Keratinocyte (primary cell): ENCODE results near the gene SCRN2. TPM values are rescaled to one million over a fixed set of nuclear protein-coding genes. Genes with fewer than 3 reads are reported as not detected.

Experiments
- DNase-seq: peaks from one replicate; pipeline ENCODE4 v3.0.0-alpha.2; 2011; ENCODE audit warnings: low read depth, missing footprints, low spot score
- FAIRE-seq: peaks from 2 replicates; lab custom pipeline; 2011; peaks lifted over from hg19 to GRCh38; lab: Jason Lieb, UNC
- H2AFZ ChIP-seq: 2 replicates; pipeline ENCODE4 v1.6.0; 2012; ENCODE audit warnings: low read length, control low read depth, inconsistent platforms; ENCODE audit not compliant: control insufficient read depth
- H3K27ac ChIP-seq: 2 replicates; pipeline ENCODE4 v1.5.1; 2011; ENCODE audit warnings: low read length; ENCODE audit not compliant: control insufficient read depth, insufficient read depth
- H3K27me3 ChIP-seq: 3 replicates; pipeline ENCODE4 v1.6.0; 2011; ENCODE audit warnings: low read length; ENCODE audit not compliant: control insufficient read depth, insufficient read depth; ENCODE audit errors: extremely low read depth
- H3K36me3 ChIP-seq, 2 experiments: 2 replicates in 1 of 2; 3 replicates in 1 of 2; pipeline ENCODE4 v1.5.1; 2011; ENCODE audit warnings: low read length in 2 of 2, mild to moderate bottlenecking in 1 of 2; ENCODE audit not compliant: control insufficient read depth in 2 of 2, insufficient read depth in 2 of 2; ENCODE audit errors: extremely low read depth in 1 of 2
- H3K4me1 ChIP-seq: 3 replicates; pipeline ENCODE4 v1.5.1; 2011; ENCODE audit warnings: low read length; ENCODE audit not compliant: control insufficient read depth, insufficient read depth; ENCODE audit errors: extremely low read depth
- H3K4me2 ChIP-seq: 3 replicates; pipeline ENCODE4 v1.6.0; 2011; ENCODE audit warnings: low read depth, low read length; ENCODE audit not compliant: control insufficient read depth, insufficient read depth; ENCODE audit errors: extremely low read depth
- H3K4me3 ChIP-seq, 3 experiments: fragments of 200-600 bp in 1 of 3; sonication (generic) in 1 of 3; 2 replicates in 2 of 3; 3 replicates in 1 of 3; pipeline ENCODE4 v1.5.1; 2011 to 2016; ENCODE audit warnings: low read length in 3 of 3, mild to moderate bottlenecking in 3 of 3, control low read depth in 2 of 3, inconsistent platforms in 1 of 3, low read depth in 1 of 3, mixed read lengths in 1 of 3, mixed run types in 1 of 3, moderate library complexity in 1 of 3; ENCODE audit not compliant: control insufficient read depth in 2 of 3, insufficient read depth in 2 of 3; ENCODE audit errors: extremely low read depth in 1 of 3
- H3K79me2 ChIP-seq: 2 replicates; pipeline ENCODE4 v1.6.0; 2012; ENCODE audit warnings: low read length; ENCODE audit not compliant: control insufficient read depth, insufficient read depth
- H3K9ac ChIP-seq: 3 replicates; pipeline ENCODE4 v1.6.0; 2011; ENCODE audit warnings: low read length; ENCODE audit not compliant: control insufficient read depth, insufficient read depth; ENCODE audit errors: extremely low read depth
- H3K9me1 ChIP-seq: 3 replicates; pipeline ENCODE4 v1.6.0; 2011; ENCODE audit warnings: low read length; ENCODE audit not compliant: control insufficient read depth, insufficient read depth; ENCODE audit errors: extremely low read depth
- H3K9me3 ChIP-seq: 2 replicates; pipeline ENCODE4 v1.5.1; 2012; ENCODE audit warnings: low read depth, low read length; ENCODE audit not compliant: control insufficient read depth
- H4K20me1 ChIP-seq: 3 replicates; pipeline ENCODE4 v1.6.0; 2011; ENCODE audit warnings: low read length; ENCODE audit not compliant: control insufficient read depth, insufficient read depth; ENCODE audit errors: extremely low read depth
- CTCF ChIP-seq, 3 experiments: IDR thresholded peaks in 1 of 3; conservative IDR thresholded peaks in 1 of 3; optimal IDR thresholded peaks in 1 of 3; 2 replicates in 2 of 3; 3 replicates in 1 of 3; pipeline versions ENCODE3 to v1.5.1; 2011; ENCODE audit warnings: low read length in 3 of 3, mild to moderate bottlenecking in 3 of 3, moderate library complexity in 2 of 3, control low read depth in 1 of 3, inconsistent platforms in 1 of 3; ENCODE audit not compliant: insufficient read depth in 2 of 3; ENCODE audit errors: extremely low read depth in 1 of 3
- EZH2 ChIP-seq: IDR thresholded peaks from one replicate; pipeline ENCODE4 v1.6.1; 2012; ENCODE audit warnings: inconsistent platforms, mild to moderate bottlenecking, low read length, moderate library complexity
- dilution Hi-C: fragments of 300-500 bp; cut with MboI; formaldehyde crosslinking; loops from one replicate; pipeline ENCODE4 v1.7.0; 2020; ENCODE audit warnings: low sequenced_read_pairs; ENCODE audit not compliant: extremely low pct_ligation_motif_present
- polyA plus RNA-seq, 5 experiments: library from polyadenylated mRNA; depleted of rRNA in 3 of 5; stranded (reverse) in 3 of 5; stranded (forward) in 1 of 5; unstranded in 1 of 5; fragments of >200 nt; gene quantifications; 1 replicate in 1 of 5; 2 replicates in 3 of 5; 3 replicates in 1 of 5; pipeline versions ENCODE4 v1.2.1 to v1.2.3, GENCODE V29; 2011 to 2012; ENCODE audit warnings: missing spikeins in 2 of 5, low read depth in 1 of 5, low replicate concordance in 1 of 5

Gene SCRN2
- polyA plus RNA-seq, 1 donor (not counting 4 experiments of a cell fraction or from before 2014, with no cell fraction given), result 17.1 TPM

GRCh38 chr17:47836601-47837000, 4.5 kb downstream of the SCRN2 start:
- TF ChIP-seq EZH2, result no peak
- TF ChIP-seq CTCF (optimal IDR thresholded peaks at IDR 0.05 in 1 of 3, IDR thresholded peaks at IDR 0.05 in 1 of 3, conservative IDR thresholded peaks at IDR 0.05 in 1 of 3; ENCODE audit: extremely low read depth in 1 of 3, insufficient read depth in 2 of 3, low read length in 3 of 3), result no peak

GRCh38 chr17:47834756-47835155, 6.3 kb downstream of the SCRN2 start:
- TF ChIP-seq CTCF (optimal IDR thresholded peaks at IDR 0.05 in 1 of 3, IDR thresholded peaks at IDR 0.05 in 1 of 3, conservative IDR thresholded peaks at IDR 0.05 in 1 of 3; ENCODE audit: extremely low read depth in 1 of 3, insufficient read depth in 2 of 3, low read length in 3 of 3) (no peak), EZH2 (no peak)
- peaks cover 18% of the 10 kb centered on the region for H3K4me1 ChIP-seq
- H3K36me3 ChIP-seq, result peaks cover 0 to 19% of the 10 kb centered on the region in 2 experiments
- H3K4me3 ChIP-seq, result no peak overlapping the region
- H3K9me3 ChIP-seq, result no peaks in the 10 kb centered on the region
- H3K27me3 ChIP-seq, result no peaks in the 10 kb centered on the region
- H2AFZ ChIP-seq, result no peak overlapping the region
- H4K20me1 ChIP-seq, result no peaks in the 10 kb centered on the region
- no peak overlapping the region for H3K9ac ChIP-seq
- peaks cover 16% of the 10 kb centered on the region for H3K79me2 ChIP-seq
- H3K9me1 ChIP-seq, result peaks cover 3% of the 10 kb centered on the region
- H3K4me2 ChIP-seq, result no peak overlapping the region
- DNase-seq (no peak), FAIRE-seq (no peak)
- dilution Hi-C loops, result no loop called here
- H3K27ac ChIP-seq, result no peak overlapping the region

More at GRCh38 chr17:47836601-47837000, 4.5 kb downstream of the SCRN2 start:
- Histone ChIP-seq H4K20me1 (no peaks in the 10 kb centered on the region), H3K9ac (no peak overlapping the region), H3K27ac (no peak overlapping the region), H3K9me1 (no peaks in the 10 kb centered on the region), H3K4me2 (no peak overlapping the region), H3K4me3 (no peak overlapping the region), H3K9me3 (no peaks in the 10 kb centered on the region), H3K79me2 (peaks cover 5% of the 10 kb centered on the region), H3K4me1 (peaks cover 17% of the 10 kb centered on the region), H3K27me3 (no peaks in the 10 kb centered on the region), H3K36me3 (peaks cover 0 to 19% of the 10 kb centered on the region in 2 experiments), H2AFZ (no peak overlapping the region)
- dilution Hi-C loops, result no loop called here
- FAIRE-seq (no peak), DNase-seq (no peak)
